Thoracic aorta (tissue), 2 donors: ENCODE results near the gene MYO5A. TPM values are rescaled to one million over a fixed set of nuclear protein-coding genes. Genes with fewer than 3 reads are reported as not detected.
"Not testable (repeated sequence)": the region's sequence is repeated elsewhere in the genome, so short reads cannot be mapped to it uniquely, and the experiment has no call there.

Source experiments
- ATAC-seq: fragments of 150-250 bp; one replicate; pipeline ENCODE4 v1.8.0; 2017; ENCODE audit warnings: low read depth; ENCODE audit not compliant: insufficient number of reproducible peaks, low FRiP score
- DNase-seq: peaks from one replicate; pipeline ENCODE4 v3.0.0-alpha.2; 2020; ENCODE audit warnings: low spot score
- H3K27ac ChIP-seq, 2 donors: fragments of 200-600 bp; sonication (generic); 1 replicate in 1 of 2; 2 replicates in 1 of 2; pipeline ENCODE4 v1.5.1; 2016; ENCODE audit warnings: mild to moderate bottlenecking in 2 of 2, moderate library complexity in 2 of 2
- H3K27me3 ChIP-seq: fragments of 200-600 bp; sonication (generic); replicated peaks from 2 replicates; pipeline ENCODE4 v1.6.0; 2016; ENCODE audit warnings: mild to moderate bottlenecking; ENCODE audit not compliant: insufficient read depth
- H3K36me3 ChIP-seq: fragments of 200-600 bp; sonication (generic); one replicate; pipeline ENCODE4 v1.5.1; 2016
- H3K4me1 ChIP-seq, 2 donors: fragments of 200-600 bp; sonication (generic); 1 replicate in 1 of 2; 2 replicates in 1 of 2; pipeline versions ENCODE4 v1.5.1 to v1.6.0; 2016; ENCODE audit warnings: low read depth in 2 of 2, mild to moderate bottlenecking in 1 of 2; ENCODE audit not compliant: control insufficient read depth in 1 of 2
- H3K4me3 ChIP-seq: fragments of 200-600 bp; sonication (generic); 2 replicates; pipeline ENCODE4 v1.5.1; 2016; ENCODE audit warnings: mild to moderate bottlenecking
- H3K9me3 ChIP-seq: fragments of 200-600 bp; sonication (generic); 2 replicates; pipeline ENCODE4 v1.5.1; 2016
- CTCF ChIP-seq: fragments of 200-600 bp; sonication (generic); IDR thresholded peaks from one replicate; pipeline ENCODE4 v1.5.1; 2019; ENCODE audit warnings: antibody characterized with exemption
- total RNA-seq, 2 donors: library from RNA; depleted of rRNA; stranded (reverse); fragments of >200 nt; gene quantifications; one replicate each; pipeline versions ENCODE4 v1.1.0 to v1.2.3, GENCODE V29; 2016

MYO5A gene
- total RNA-seq, 2 donors from 2014 or later: 37.6 to 58.8 TPM

- H3K27ac ChIP-seq: peak overlapping the region; percentile 90 to 93
- H3K27me3 ChIP-seq: no peaks in the 10 kb centered on the region
- H3K4me3 ChIP-seq: peak overlapping the region; percentile 99
- no peaks in the 10 kb centered on the region for H3K36me3 ChIP-seq
- peaks cover 31 to 48% of the 10 kb centered on the region in 2 donors for H3K4me1 ChIP-seq
- no peaks in the 10 kb centered on the region for H3K9me3 ChIP-seq
- TF ChIP-seq CTCF: no peak
- no peak for ATAC-seq
- DNase-seq: no peak
Observed at GRCh38 chr15:52567871-52568600, 39.4 kb upstream of the MYO5A start.

GRCh38 chr15:52566889-52567288 is 38.2 kb upstream of the MYO5A start:
- DNase-seq: no peak
- Histone ChIP-seq H3K27me3 (no peaks in the 10 kb centered on the region), H3K4me1 (peaks cover 31 to 55% of the 10 kb centered on the region in 2 donors), H3K27ac (no peak overlapping the region), H3K4me3 (peak overlapping the region; percentile 99), H3K9me3 (no peaks in the 10 kb centered on the region), H3K36me3 (no peaks in the 10 kb centered on the region)
- no peak for ATAC-seq
- TF ChIP-seq CTCF: no peak

GRCh38 chr15:52565417-52566358 is 37.0 kb upstream of the MYO5A start:
- not testable (repeated sequence) for H3K27me3 ChIP-seq, H3K9me3 ChIP-seq, H3K4me3 ChIP-seq, H3K36me3 ChIP-seq, ATAC-seq, DNase-seq, H3K27ac ChIP-seq
- peaks cover 41 to 60% of the 10 kb centered on the region in 2 donors for H3K4me1 ChIP-seq

- Histone ChIP-seq H3K4me3 (no peak overlapping the region), H3K9me3 (no peaks in the 10 kb centered on the region), H3K36me3 (no peaks in the 10 kb centered on the region), H3K27ac (no peak overlapping the region), H3K4me1 (peaks cover 57 to 63% of the 10 kb centered on the region in 2 donors), H3K27me3 (no peaks in the 10 kb centered on the region)
- ATAC-seq: no peak
- DNase-seq: no peak
- no peak for TF ChIP-seq CTCF
Observed at GRCh38 chr15:52563501-52564060, 34.9 kb upstream of the MYO5A start.

GRCh38 chr15:52559575-52559974 is 30.9 kb upstream of the MYO5A start:
- no peak overlapping the region for H3K27ac ChIP-seq
- no peak overlapping the region for H3K4me3 ChIP-seq
- TF ChIP-seq CTCF: no peak
- H3K9me3 ChIP-seq: no peaks in the 10 kb centered on the region
- ATAC-seq (no peak), DNase-seq (no peak)
- H3K36me3 ChIP-seq: no peaks in the 10 kb centered on the region
- H3K27me3 ChIP-seq: no peaks in the 10 kb centered on the region
- H3K4me1 ChIP-seq: peaks cover 43 to 52% of the 10 kb centered on the region in 2 donors
